GM21737 (cell line): ENCODE results near the gene NKAIN1.
A peak's percentile ranks its signal among the peaks of the same experiment; 100 is the strongest.
"Not testable (repeated sequence)": the region's sequence is repeated elsewhere in the genome, so short reads cannot be mapped to it uniquely, and the experiment has no call there.

ENCODE experiments used
- ATAC-seq: cut with Tn5 transposase; IDR thresholded peaks from one replicate; pipeline ENCODE4 v1.9.1; 2021; ENCODE audit warnings: mild to moderate bottlenecking, moderate library complexity; ENCODE audit not compliant: unreplicated experiment

NKAIN1 gene

GRCh38 chr1:31198600-31198999 lies 41.1 kb downstream of the NKAIN1 start:
- no peak for ATAC-seq

DNA sequence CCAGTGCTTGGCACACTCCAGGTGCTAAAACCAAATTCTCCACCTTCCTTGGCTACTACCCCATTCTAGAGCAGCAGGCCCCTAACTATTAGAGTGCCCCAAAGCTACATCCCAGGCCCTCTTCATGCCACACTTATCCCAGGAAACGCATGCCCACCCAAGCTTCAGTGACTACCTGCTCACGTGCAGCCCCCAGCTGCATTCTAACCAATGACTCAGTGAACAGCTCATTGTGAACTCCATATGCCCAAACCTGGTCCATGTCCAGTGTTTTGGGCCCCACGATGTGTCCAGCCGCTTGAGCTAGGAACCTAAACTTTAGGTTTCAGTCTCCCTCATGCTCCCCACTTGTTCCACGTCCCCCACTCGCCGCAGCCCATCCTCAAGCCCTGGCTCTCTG lies 41.5 kb downstream of the NKAIN1 start:
- ATAC-seq = no peak

DNA sequence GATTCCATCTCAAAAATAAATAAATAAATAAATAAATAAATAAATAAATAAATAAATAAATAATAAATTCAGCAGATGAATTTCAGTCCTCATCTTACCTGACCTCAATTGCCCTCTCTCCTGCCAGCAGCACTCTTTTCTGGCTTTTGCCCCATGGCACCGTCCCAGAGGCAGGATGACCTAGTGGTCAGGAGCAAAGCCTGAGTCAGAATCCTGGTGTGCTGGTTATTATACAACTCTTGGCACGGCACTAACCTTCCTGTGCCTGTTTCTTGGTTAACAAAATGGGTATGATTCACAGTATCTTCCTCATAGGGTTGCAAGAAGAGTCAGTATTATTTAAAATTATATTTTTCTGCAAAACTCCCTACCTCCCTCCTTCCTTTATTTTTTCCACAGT lies 43.0 kb downstream of the NKAIN1 start:
- no peak for ATAC-seq

DNA sequence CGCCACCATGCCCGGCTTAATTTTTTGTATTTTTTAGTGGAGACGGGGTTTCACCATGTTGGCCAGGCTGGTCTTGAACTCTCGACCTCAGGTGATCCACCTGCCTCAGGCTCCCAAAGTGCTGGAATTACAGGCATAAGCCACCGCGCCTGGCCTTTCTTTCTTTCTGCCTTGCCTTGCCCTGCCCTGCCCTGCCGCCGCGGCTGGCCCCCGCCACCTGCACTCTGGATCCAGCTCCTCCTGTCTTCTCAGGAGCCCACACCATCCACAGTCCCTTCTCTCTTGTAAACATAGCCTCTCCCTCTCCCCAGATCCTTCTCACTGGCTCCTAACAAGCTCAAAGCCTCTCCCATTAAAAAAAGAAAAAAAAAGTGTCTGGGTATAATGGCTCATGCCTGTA lies 44.4 kb downstream of the NKAIN1 start:
- not testable (repeated sequence) for ATAC-seq

GRCh38 chr1:31193729-31194128 lies 46.0 kb downstream of the NKAIN1 start:
- no peak for ATAC-seq

DNA sequence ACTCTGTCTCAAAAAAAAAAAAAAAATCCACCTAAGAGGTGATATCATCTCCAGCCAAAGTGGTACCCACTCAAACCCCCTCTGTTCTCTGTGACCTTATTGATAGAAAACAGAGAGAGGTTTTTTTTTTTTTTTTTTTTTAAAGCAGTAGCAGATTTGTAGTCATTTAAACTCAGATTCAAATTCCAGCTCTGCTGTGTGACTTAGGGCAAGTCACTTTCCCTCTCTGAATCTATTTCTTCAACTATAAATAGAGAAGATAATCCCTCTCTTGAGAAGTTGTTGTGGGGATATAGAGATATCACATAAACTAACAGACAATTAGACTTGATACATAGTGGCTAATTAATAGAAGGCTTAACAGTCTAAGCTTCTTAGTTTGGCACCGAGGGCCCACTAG lies 48.4 kb downstream of the NKAIN1 start:
- ATAC-seq = no peak

DNA sequence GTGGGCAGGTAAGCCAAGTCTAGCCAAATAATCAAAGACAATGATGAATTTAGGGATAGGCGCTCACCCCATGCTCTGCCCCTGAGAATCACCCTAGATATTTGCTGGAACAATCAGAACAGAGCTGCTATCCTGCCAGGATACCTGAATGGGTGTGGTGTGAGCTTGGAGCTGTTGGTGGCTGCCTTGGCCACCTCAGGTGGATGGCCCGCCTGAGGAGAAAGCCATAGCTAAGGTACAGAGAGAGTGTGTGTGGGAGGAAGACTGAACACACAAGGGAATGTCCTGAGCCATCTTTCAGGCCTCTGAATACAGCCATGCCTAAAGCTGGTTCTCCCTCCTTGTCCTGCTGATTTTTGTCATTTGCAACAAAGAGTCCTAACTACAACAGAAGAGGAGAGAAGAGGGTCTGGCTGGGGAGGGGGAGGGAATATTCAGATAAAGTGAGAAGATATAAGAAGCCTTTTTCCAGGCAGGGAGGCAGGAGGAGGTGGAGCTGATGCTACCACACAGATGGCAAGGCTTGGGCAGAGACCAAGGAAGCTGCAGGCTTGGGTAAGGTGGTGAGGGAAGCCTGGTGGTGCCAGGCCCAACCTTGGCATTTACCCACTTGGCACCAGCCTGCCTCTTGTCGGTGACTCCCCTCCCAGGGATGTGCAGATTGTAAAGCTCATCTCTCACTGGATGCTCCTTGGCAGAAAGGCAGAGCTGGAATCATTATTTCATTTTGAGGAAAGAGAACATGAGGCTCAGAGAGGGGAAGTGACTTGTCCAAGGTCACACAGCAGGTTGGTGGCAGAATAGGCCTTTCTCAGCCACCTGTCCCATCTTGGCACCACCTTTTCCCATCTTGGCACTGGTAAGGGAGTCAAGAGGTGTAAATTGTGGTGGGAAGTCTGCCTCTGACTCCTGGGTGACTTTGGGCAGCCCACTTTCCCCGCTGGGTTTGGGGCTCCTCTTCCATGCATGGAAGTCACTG lies 49.7 kb downstream of the NKAIN1 start:
- ATAC-seq = no peak

- no peak for ATAC-seq
Measured at GRCh38 chr1:31183927-31184554, 55.6 kb downstream of the NKAIN1 start.

DNA sequence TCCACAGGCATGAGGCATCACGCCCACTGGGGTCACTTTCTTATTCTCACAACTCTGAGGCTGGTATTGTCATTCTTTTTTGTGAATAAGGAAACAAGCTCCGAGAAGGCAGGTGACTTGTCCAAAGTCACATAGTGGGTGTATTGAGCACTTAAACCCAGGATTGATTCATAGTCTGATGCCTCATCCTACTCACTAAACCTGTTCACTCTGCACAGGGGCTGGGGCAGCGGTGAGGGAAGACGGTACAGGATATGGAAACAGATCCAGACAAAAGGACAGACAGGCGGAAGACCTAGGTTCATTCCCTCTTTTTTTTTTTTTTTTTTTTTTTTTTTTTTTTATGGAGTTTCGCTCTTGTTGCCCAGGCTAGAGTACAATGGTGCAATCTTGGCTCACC lies 56.6 kb downstream of the NKAIN1 start:
- no peak for ATAC-seq

GRCh38 chr1:31182352-31182751 lies 57.3 kb downstream of the NKAIN1 start:
- no peak for ATAC-seq

GRCh38 chr1:31181515-31182343 lies 58.0 kb downstream of the NKAIN1 start:
- no peak for ATAC-seq

- ATAC-seq = no peak
Measured at GRCh38 chr1:31180338-31180737, 59.3 kb downstream of the NKAIN1 start.

DNA sequence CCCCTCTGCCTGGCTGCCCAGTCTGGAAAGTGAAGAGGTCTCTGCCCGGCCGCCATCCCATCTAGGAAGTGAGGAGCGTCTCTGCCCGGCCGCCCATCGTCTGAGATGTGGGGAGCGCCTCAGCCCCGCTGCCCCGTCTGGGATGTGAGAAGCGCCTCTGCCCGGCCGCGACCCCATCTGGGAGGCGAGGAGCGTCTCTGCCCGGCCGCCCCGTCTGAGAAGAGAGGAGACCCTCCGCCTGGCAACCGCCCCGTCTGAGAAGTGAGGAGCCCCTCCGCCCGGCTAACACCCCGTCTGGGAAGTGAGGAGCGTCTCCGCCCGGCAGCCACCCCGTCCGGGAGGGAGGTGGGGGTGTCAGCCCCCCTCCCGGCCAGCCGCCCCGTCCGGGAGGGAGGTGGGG lies 63.4 kb downstream of the NKAIN1 start:
- not testable (repeated sequence) for ATAC-seq

- ATAC-seq = no peak
Measured at GRCh38 chr1:31170486-31170735, 69.3 kb downstream of the NKAIN1 start.

DNA sequence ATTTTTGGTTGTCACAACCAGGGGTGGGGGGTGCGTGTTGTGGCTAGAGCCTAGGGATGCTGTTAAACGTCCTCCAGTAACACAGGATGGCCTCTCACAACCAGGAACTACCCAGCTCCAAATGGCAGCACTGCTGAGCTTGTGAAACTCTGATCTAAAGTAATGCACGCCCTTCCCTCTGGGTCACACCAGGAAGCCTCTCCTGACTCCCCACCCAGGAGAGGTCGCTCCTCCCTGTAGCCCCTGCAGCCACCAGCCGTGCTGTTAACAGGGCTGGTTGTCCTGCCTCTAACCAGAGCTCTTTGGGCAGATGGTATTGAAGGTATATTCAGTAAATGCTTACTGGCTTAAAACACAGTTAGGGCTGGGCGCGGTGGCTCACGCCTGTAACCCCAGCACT lies 73.2 kb downstream of the NKAIN1 start:
- no peak for ATAC-seq

DNA sequence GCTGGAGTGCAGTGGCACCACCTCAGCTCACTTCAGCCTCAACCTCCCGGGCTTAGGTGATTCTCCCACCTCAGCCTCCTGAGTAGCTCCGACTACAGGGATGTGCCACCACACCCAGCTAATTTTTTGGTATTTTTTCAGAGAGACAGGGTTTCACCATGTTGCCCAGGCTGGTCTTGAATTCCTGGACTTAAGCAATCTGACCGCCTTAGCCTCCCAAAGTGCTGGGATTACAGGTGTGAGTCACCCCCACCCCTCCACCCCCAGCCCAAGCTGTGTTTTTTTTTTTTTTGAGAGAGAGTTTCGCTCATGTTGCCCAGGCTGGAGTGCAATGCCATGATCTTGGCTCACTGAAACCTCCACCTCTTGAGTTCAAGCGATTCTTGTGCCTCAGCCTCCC lies 75.4 kb downstream of the NKAIN1 start:
- ATAC-seq = no peak

GRCh38 chr1:31163866-31164265 lies 75.8 kb downstream of the NKAIN1 start:
- no peak for ATAC-seq

DNA sequence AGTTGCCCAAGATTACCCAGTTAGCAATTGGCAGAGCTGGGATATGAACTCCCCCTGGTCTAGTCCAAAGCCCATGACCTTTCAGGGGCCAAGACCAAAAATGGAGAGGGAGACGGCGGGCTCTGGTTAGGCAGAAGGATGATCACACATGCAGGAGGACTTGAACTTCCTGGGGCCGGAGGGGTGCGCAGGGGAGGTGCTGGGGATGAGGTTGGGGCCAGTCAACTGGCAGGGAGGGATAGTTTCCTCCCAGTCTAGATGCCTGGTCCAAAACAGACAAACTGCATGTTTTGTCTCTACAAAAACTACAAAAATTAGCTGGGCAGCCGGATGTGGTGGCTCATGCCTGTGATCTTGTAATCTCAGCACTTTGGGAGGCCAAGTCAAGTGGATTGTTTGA lies 78.1 kb downstream of the NKAIN1 start:
- no peak for ATAC-seq

DNA sequence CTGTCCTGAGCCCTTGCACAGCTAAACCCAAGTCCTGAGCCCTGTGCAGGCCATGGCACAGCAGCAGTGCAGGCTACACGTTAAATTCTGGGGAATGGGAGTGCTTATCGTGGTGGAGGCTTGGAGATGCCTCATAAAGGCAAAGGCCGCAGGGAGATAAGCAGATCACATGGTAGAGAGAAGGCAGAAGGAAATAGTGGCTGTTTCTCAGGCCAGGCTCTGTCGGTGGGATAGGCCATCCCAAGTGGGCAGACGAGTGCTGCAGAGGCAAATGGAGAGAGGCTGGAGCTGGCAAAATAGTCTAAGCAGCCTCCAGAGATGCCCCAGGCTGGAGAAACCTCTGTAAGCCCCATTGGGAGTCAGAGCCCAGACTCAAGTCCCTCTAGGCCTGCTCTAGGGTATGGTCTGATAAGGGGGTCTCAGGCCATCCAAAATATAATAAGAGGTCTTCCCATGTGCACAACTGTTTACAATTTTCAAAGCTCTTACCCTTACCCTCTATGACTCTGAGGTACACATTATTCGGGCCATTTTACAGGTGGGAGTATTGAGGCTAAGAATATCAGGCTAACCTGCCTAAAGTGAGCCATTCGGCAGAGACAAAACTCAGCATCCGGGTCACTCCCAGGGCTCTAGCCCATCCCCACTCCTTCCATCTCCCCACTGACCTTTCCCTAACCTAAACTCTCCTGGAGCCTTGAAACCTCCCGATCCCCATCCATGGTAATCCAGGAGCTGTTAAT lies 79.6 kb downstream of the NKAIN1 start:
- no peak for ATAC-seq

- ATAC-seq = no peak
Measured at GRCh38 chr1:31159323-31159722, 80.4 kb downstream of the NKAIN1 start.

GRCh38 chr1:31155216-31155806 lies 84.4 kb downstream of the NKAIN1 start:
- peak; percentile 54 for ATAC-seq
